Measurements from ENCODE around the gene RAB5B. TPM values are rescaled to one million over a fixed set of nuclear protein-coding genes. Genes with fewer than 3 reads are reported as not detected.
A peak's percentile ranks its signal among the peaks of the same experiment; 100 is the strongest.

RAB5B gene
- total and polyA plus RNA-seq, 12 donors = 35.3 to 137 (median 115) TPM

- Histone ChIP-seq H3K9me3 (no peaks in the 10 kb centered on the region), H3K27me3 (no peaks in the 10 kb centered on the region), H3K4me1 (no peaks in the 10 kb centered on the region), H3K4me3 (no peak overlapping the region), H3K36me3 (peaks cover 0 to 76% (median 26%) of the 10 kb centered on the region in 9 donors), H3K27ac (no peak overlapping the region)
- WGBS, 2 donors = 85 to 89% methylated on average over 21 of the region's 21 CpGs
- DNase-seq (no peak), ATAC-seq (peak in 4 of 8 donors; percentile 15 to 38 (median 21))
- TF ChIP-seq CTCF (IDR thresholded peaks at IDR 0.05) = no peak
- intact Hi-C loops (cut with DNase I) = loop anchor here in 4 of 10 donors (5.0 to 10.0 kb wide), 3 partner anchors 42 to 300 kb away; partner anchors contain the start of gene PYM1 (in 1 of the 4)
Observed at GRCh38 chr12:56034586-56035332, 60.9 kb downstream of the RAB5B start.

- WGBS, 2 donors = 67 to 75% methylated on average over 2 of the region's 2 CpGs
- H3K4me3 ChIP-seq = no peak overlapping the region
Observed at GRCh38 chr12:56037161-56037560, 63.3 kb downstream of the RAB5B start.

GRCh38 chr12:56038022-56038655, 64.3 kb downstream of the RAB5B start:
- intact Hi-C loops (cut with DNase I) = loop anchor here in 2 of 10 donors (5.0 to 10.0 kb wide), 2 partner anchors 111 to 303 kb away; partner anchors contain the start of gene PYM1 (in 1 of the 2)

More at GRCh38 chr12:56037161-56037560, 63.3 kb downstream of the RAB5B start:
- no peak for DNase-seq
- Histone ChIP-seq H3K27ac (no peak overlapping the region), H3K4me1 (peaks cover 0 to 9% (median 6%) of the 10 kb centered on the region in 9 donors), H3K27me3 (no peaks in the 10 kb centered on the region), H3K9me3 (no peaks in the 10 kb centered on the region), H3K36me3 (peaks cover 0 to 61% (median 23%) of the 10 kb centered on the region in 9 donors)
- no peak for ATAC-seq
- intact Hi-C loops (cut with DNase I) = loop anchor here in 2 of 10 donors (5.0 to 10.0 kb wide), 2 partner anchors 110 to 302 kb away; partner anchors contain the start of gene PYM1 (in 1 of the 2)
- TF ChIP-seq CTCF (IDR thresholded peaks at IDR 0.05) = no peak

More at GRCh38 chr12:56038022-56038655, 64.3 kb downstream of the RAB5B start:
- Histone ChIP-seq H3K27me3 (no peaks in the 10 kb centered on the region), H3K36me3 (peaks cover 0 to 56% (median 17%) of the 10 kb centered on the region in 9 donors), H3K4me1 (peaks cover 0 to 16% (median 12%) of the 10 kb centered on the region in 9 donors), H3K9me3 (no peaks in the 10 kb centered on the region), H3K4me3 (no peak overlapping the region), H3K27ac (no peak overlapping the region)
- DNase-seq = no peak
- 69 to 77% methylated on average over 2 of the region's 2 CpGs for WGBS, 2 donors
- no peak for ATAC-seq
- no peak for TF ChIP-seq CTCF (IDR thresholded peaks at IDR 0.05)
